HG03469 (cell line): ENCODE measurements around the gene ANKRD39.

Experiments used
- ATAC-seq: cut with Tn5 transposase; IDR thresholded peaks from one replicate; pipeline ENCODE4 v1.9.1; 2021; ENCODE audit warnings: mild to moderate bottlenecking, moderate library complexity, moderate number of reproducible peaks; ENCODE audit not compliant: unreplicated experiment

The ANKRD39 gene

GRCh38 chr2:96831679-96832078, 26.1 kb downstream of the ANKRD39 start:
- ATAC-seq = no peak

- no peak for ATAC-seq
Measured at GRCh38 chr2:96830044-96830562, 27.7 kb downstream of the ANKRD39 start.

GRCh38 chr2:96828874-96829273, 28.9 kb downstream of the ANKRD39 start:
- no peak for ATAC-seq

- no peak for ATAC-seq
Measured at GRCh38 chr2:96828436-96828835, 29.4 kb downstream of the ANKRD39 start.

- ATAC-seq = no peak
Measured at GRCh38 chr2:96826546-96827278, 31.1 kb downstream of the ANKRD39 start.

GRCh38 chr2:96825057-96825456, 32.8 kb downstream of the ANKRD39 start:
- ATAC-seq = no peak

GRCh38 chr2:96824079-96824870, 33.5 kb downstream of the ANKRD39 start:
- ATAC-seq = no peak

GRCh38 chr2:96823198-96823597, 34.6 kb downstream of the ANKRD39 start:
- no peak for ATAC-seq

- ATAC-seq = no peak
Measured at GRCh38 chr2:96822786-96823185, 35.0 kb downstream of the ANKRD39 start.

GRCh38 chr2:96821113-96821675, 36.6 kb downstream of the ANKRD39 start:
- no peak for ATAC-seq

- ATAC-seq = no peak
Measured at GRCh38 chr2:96819876-96820511, 37.8 kb downstream of the ANKRD39 start.

- no peak for ATAC-seq
Measured at GRCh38 chr2:96819128-96819875, 38.5 kb downstream of the ANKRD39 start.

- no peak for ATAC-seq
Measured at GRCh38 chr2:96817882-96818281, 39.9 kb downstream of the ANKRD39 start.

- ATAC-seq = peak; percentile 1
Measured at GRCh38 chr2:96816836-96817702, 40.7 kb downstream of the ANKRD39 start.

GRCh38 chr2:96816127-96816835, 41.5 kb downstream of the ANKRD39 start, which contains the start of gene CNNM3:
CNNM3 (plus strand) TSS chr2:96816268; CDS start chr2:96816278, 10 bp downstream.
- peak; percentile 44 for ATAC-seq

GRCh38 chr2:96815326-96816126, 42.3 kb downstream of the ANKRD39 start:
- no peak for ATAC-seq

- ATAC-seq = no peak
Measured at GRCh38 chr2:96813656-96814055, 44.2 kb downstream of the ANKRD39 start.

- ATAC-seq = no peak
Measured at GRCh38 chr2:96811917-96812316, 45.9 kb downstream of the ANKRD39 start.
